K562 (cell line): ENCODE data around the gene BRICD5. TPM values are rescaled to one million over a fixed set of nuclear protein-coding genes. Genes with fewer than 3 reads are reported as not detected.

Experiments
- ATF6 ChIP-seq: sonication (generic); formaldehyde crosslinking; IDR thresholded peaks from 2 replicates; pipeline ENCODE4 v1.4.0; 2020; ENCODE audit warnings: mild to moderate bottlenecking, missing genetic modification reagents
- BDP1 ChIP-seq: IDR thresholded peaks from 3 replicates; pipeline ENCODE4 v1.6.1; 2011; ENCODE audit not compliant: insufficient read length, insufficient read depth
- ELF4 ChIP-seq: fragments of 450-650 bp; formaldehyde crosslinking; IDR thresholded peaks from 2 replicates; pipeline ENCODE4 v1.4.0; 2022; ENCODE audit warnings: missing genetic modification characterization
- ELK3 ChIP-seq: fragments of 450-650 bp; formaldehyde crosslinking; IDR thresholded peaks from 2 replicates; pipeline ENCODE4 v1.4.0; 2020; ENCODE audit warnings: mild to moderate bottlenecking
- EWSR1 ChIP-seq: fragments of 450-650 bp; IDR thresholded peaks from 2 replicates; pipeline ENCODE4 v1.6.1; 2018; ENCODE audit warnings: borderline replicate concordance, mild to moderate bottlenecking, low read depth, moderate library complexity; ENCODE audit not compliant: partially characterized antibody
- FOXA1 ChIP-seq: fragments of 450-650 bp; IDR thresholded peaks from 2 replicates; pipeline ENCODE4 v1.6.1; 2016; ENCODE audit warnings: mild to moderate bottlenecking, borderline replicate concordance
- LCOR ChIP-seq: sonication (generic); formaldehyde crosslinking; IDR thresholded peaks from 2 replicates; pipeline ENCODE4 v1.8.0; 2022; ENCODE audit warnings: mild to moderate bottlenecking, missing genetic modification reagents
- MXD1 ChIP-seq: fragments of 250-450 bp; sonication (Bioruptor Pico); IDR thresholded peaks from 2 replicates; pipeline ENCODE4 v1.8.0; 2021; ENCODE audit warnings: borderline replicate concordance, mild to moderate bottlenecking, moderate library complexity; ENCODE audit not compliant: poor library complexity, severe bottlenecking
- PHB2 ChIP-seq: fragments of 450-650 bp; IDR thresholded peaks from 2 replicates; pipeline ENCODE4 v1.6.1; 2017; ENCODE audit warnings: low read depth
- POLR2AphosphoS2 ChIP-seq: IDR thresholded peaks from 2 replicates; pipeline ENCODE4 v1.6.1; 2012; ENCODE audit warnings: low read length, improper control_type of control experiment
- POLR3A ChIP-seq: IDR thresholded peaks from 2 replicates; pipeline ENCODE4 v1.6.1; 2011; ENCODE audit warnings: borderline replicate concordance, mild to moderate bottlenecking, moderate library complexity; ENCODE audit not compliant: insufficient read length, insufficient read depth; ENCODE audit errors: extremely low read depth
- SAFB2 ChIP-seq: fragments of 200-400 bp; formaldehyde crosslinking; IDR thresholded peaks from 2 replicates; pipeline ENCODE4 v1.6.1; 2018; ENCODE audit warnings: borderline replicate concordance, low read length, low read depth, moderate library complexity; ENCODE audit not compliant: severe bottlenecking
- SNRNP70 ChIP-seq: fragments of 200-400 bp; formaldehyde crosslinking; optimal IDR thresholded peaks from 2 replicates; pipeline ENCODE3; 2017; ENCODE audit warnings: low read depth, low read length
- TBL1XR1 ChIP-seq, 2 experiments: IDR thresholded peaks; 2 replicates each; pipeline ENCODE4 v1.6.1; 2012; ENCODE audit warnings: improper control_type of control experiment in 2 of 2, low read length in 2 of 2, mild to moderate bottlenecking in 1 of 2
- TCF7 ChIP-seq: sonication (generic); IDR thresholded peaks from 2 replicates; pipeline ENCODE4 v1.6.1; 2016; ENCODE audit warnings: antibody characterized with exemption, borderline replicate concordance
- TSHZ1 ChIP-seq: fragments of 250-450 bp; sonication (Bioruptor Pico); IDR thresholded peaks from 2 replicates; pipeline ENCODE4 v1.4.0; 2020; ENCODE audit warnings: mild to moderate bottlenecking, moderate library complexity
- ZBTB12 ChIP-seq: fragments of 250-450 bp; sonication (Bioruptor Pico); IDR thresholded peaks from 2 replicates; pipeline ENCODE4 v1.4.0; 2020
- ZNF561 ChIP-seq: fragments of 450-650 bp; formaldehyde crosslinking; conservative IDR thresholded peaks from 2 replicates; pipeline ENCODE4 v1.4.0; 2020; ENCODE audit warnings: mild to moderate bottlenecking, moderate library complexity
- ZNF778 ChIP-seq: fragments of 450-650 bp; formaldehyde crosslinking; IDR thresholded peaks from 2 replicates; pipeline ENCODE4 v1.4.0; 2020; ENCODE audit warnings: mild to moderate bottlenecking, moderate library complexity
- polyA plus RNA-seq, 8 experiments: library from polyadenylated mRNA; depleted of rRNA in 4 of 8; stranded (reverse) in 5 of 8; unstranded in 3 of 8; fragments of >200 nt; fragmentation: Nextera tagmentation in 2 of 8; fragmentation: Illumina TruSeq in 1 of 8; extraction: Ambion mirVana in 2 of 8; extraction: Trizol in 1 of 8; gene quantifications; 2 replicates each; pipeline versions ENCODE4 v1.2.1 to v1.2.3, GENCODE V29; 2011 to 2014; ENCODE audit warnings: inconsistent platforms in 1 of 8, missing spikeins in 1 of 8
- total RNA-seq, 7 experiments: library from RNA; depleted of rRNA in 6 of 7; stranded (reverse); fragments of >200 nt in 6 of 7; fragmentation: Illumina TruSeq in 2 of 7; extraction: Trizol in 2 of 7; gene quantifications; 2 replicates each; pipeline versions ENCODE4 v1.2.1 to v1.2.3, GENCODE V29; 2011 to 2021; ENCODE audit warnings: low replicate concordance in 1 of 7

Gene BRICD5
- total and polyA plus RNA-seq, 9 of the 15 experiments (the other 6 are each of a cell fraction or from before 2014, with no cell fraction given), result 0.24 to 15.1 (median 2.4) TPM; not detected in 1

DNA sequence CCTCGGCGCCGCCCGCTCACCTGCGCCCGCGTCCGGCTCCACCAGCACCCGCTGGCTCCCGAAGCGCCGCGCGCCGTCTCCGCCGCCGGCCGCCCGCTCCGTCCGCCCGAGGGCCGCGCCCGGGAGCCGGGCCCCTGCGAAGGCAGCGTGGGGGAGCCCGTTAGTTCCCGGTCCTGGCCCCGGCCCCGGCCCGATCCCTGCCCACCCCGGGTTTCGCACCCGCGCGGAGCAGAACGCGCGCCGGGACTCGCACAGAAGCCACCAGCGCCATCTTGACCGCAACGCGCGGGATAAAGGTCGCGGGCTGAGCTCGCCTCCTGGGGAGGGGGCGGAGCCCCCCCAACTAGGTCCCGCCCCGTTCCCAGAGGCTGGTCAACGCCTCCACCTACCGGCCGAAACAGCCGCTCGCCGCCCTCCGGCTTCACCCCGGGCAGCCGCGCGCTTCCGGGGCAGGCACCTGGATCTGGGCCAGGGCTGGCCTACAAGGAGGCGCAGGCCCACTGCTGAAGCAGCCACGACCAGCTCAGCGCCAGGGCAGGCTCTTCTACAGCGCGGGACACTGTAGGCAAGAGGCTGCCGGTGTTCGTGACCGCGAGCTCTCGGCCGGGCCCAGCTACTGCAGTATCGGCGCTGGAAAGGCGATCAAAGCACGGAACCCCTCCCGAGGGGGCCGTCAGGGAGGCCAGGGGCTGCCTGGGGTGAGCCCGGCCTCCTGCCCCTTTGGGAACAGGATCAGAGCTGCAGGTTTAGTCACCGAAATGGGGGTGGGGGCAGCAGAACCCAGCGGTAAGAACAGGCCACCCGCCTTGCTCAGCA, 40.8 kb upstream of the BRICD5 start, which contains the start of gene ECI1 (continued):
- TF ChIP-seq TCF7, result no peak
- peak in 1 of 2 experiments; percentile 27; a peak in 1 of 4 replicates for TF ChIP-seq TBL1XR1 (IDR thresholded peaks at IDR 0.05; ENCODE audit: low read length in 2 of 2)
- no peak for TF ChIP-seq MXD1
- TF ChIP-seq PHB2, result no peak
- no peak for TF ChIP-seq POLR3A
- 0 out of 2 replicates have a peak, but pooled peaks have one; percentile 61 for TF ChIP-seq LCOR
- TF ChIP-seq FOXA1, result no peak
- peak; percentile 82 for TF ChIP-seq POLR2AphosphoS2
- TF ChIP-seq ELK3 (CRISPR knock-in tag), result no peak
- TF ChIP-seq EWSR1, result no peak
- TF ChIP-seq SAFB2, result no peak
- TF ChIP-seq ELF4 (CRISPR knock-in tag), result no peak
- TF ChIP-seq ZBTB12, result no peak
- TF ChIP-seq ZNF778 (CRISPR knock-in tag), result no peak
- no peak for TF ChIP-seq SNRNP70
- TF ChIP-seq BDP1, result no peak
- TF ChIP-seq TSHZ1 (CRISPR knock-in tag), result no peak
- no peak for TF ChIP-seq ZNF561 (CRISPR knock-in tag)
- no peak for TF ChIP-seq ATF6 (CRISPR knock-in tag)
